Naive thymus-derived CD8-positive, alpha-beta T cell (primary cell): Measurements from ENCODE around the gene ABLIM2. TPM values are rescaled to one million over a fixed set of nuclear protein-coding genes. Genes with fewer than 3 reads are reported as not detected.

Experiments used
- ATAC-seq, 2 donors: fragments of 150-1000 bp; cut with Tn5 transposase in 1 of 2; sonication (Bioruptor Pico), chemical (Tn5 transposase) in 1 of 2; 1 replicate in 1 of 2; 2 replicates in 1 of 2; pipeline ENCODE4 v1.10.0; 2021; ENCODE audit warnings: mild to moderate bottlenecking in 2 of 2, moderate library complexity in 2 of 2
- POLR2A ChIA-PET: fragments of 350-600 bp; sonication (Branson Sonifier 250); formaldehyde crosslinking; loops from one replicate; lab custom pipeline; 2021; ENCODE audit warnings: antibody characterized with exemption; lab: Charles Lee
- DNase-seq, 10 donors: peaks; one replicate each; pipeline versions ENCODE4 v3.0.0 to v3.0.0-alpha.2; 2020 to 2022
- H3K27ac Mint-ChIP-seq, 10 donors: one replicate each; pipeline ENCODE4 v1.8.0; 2020 to 2022; ENCODE audit warnings: mild to moderate bottlenecking in 10 of 10, mixed read lengths in 10 of 10, moderate library complexity in 4 of 10, inconsistent platforms in 1 of 10
- H3K27me3 Mint-ChIP-seq, 5 donors: one replicate each; pipeline ENCODE4 v1.8.0; 2021 to 2022; ENCODE audit warnings: mixed read lengths in 5 of 5
- H3K36me3 Mint-ChIP-seq, 3 donors: one replicate each; pipeline ENCODE4 v1.8.0; 2020 to 2022; ENCODE audit warnings: mixed read lengths in 3 of 3, mild to moderate bottlenecking in 2 of 3, inconsistent platforms in 1 of 3
- H3K4me1 Mint-ChIP-seq, 4 donors: one replicate each; pipeline ENCODE4 v1.8.0; 2021 to 2022; ENCODE audit warnings: mixed read lengths in 4 of 4
- H3K4me3 Mint-ChIP-seq, 10 donors: one replicate each; pipeline ENCODE4 v1.8.0; 2020 to 2022; ENCODE audit warnings: mild to moderate bottlenecking in 10 of 10, mixed read lengths in 10 of 10, moderate library complexity in 6 of 10, inconsistent platforms in 1 of 10
- H3K9me3 Mint-ChIP-seq, 9 donors: one replicate each; pipeline ENCODE4 v1.8.0; 2020 to 2022; ENCODE audit warnings: mixed read lengths in 9 of 9, mild to moderate bottlenecking in 3 of 9, inconsistent platforms in 1 of 9, moderate library complexity in 1 of 9
- polyA plus RNA-seq, 3 donors: library from polyadenylated mRNA; unstranded; fragments of 300-500 nt; fragmentation: Illumina TruSeq; gene quantifications; one replicate each; pipeline ENCODE4 v1.2.3, GENCODE V29; 2021
- total RNA-seq, 8 experiments: library from RNA in 2 of 8; stranded (reverse) in 2 of 8; gene quantifications; one replicate each; pipeline ENCODE4 v1.2.3 and lab custom pipeline; 2021 to 2026

The ABLIM2 gene
- total and polyA plus RNA-seq, 5 experiments from 2014 or later, result 0.47 to 4.9 (median 2.4) TPM

DNA sequence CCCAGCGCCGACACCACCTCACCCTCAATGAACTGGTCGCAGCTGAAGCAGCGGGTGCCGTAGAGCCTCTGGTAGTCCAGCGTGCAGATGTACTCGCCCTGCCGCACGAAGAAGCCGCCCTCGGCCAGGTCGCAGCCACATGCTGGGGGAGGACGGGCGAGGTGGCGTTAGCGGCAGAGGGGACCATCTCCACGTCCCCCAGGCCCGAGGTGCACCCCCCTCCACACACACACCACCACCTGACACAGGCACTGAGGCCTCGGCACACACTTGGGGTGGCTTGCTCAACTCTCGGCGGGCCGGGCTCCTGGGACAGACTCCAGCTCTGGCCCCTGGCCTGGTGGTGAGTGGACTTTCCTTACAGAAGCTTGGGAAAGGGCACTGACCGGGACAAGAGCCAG lies 61.5 kb downstream of the ABLIM2 start:
- Mint-ChIP-seq H3K36me3 (peaks cover 3 to 22% (median 14%) of the 10 kb centered on the region in 3 donors), H3K9me3 (peaks cover 9 to 34% (median 21%) of the 10 kb centered on the region in 9 donors), H3K4me1 (peaks cover 0 to 2% (median 0%) of the 10 kb centered on the region in 4 donors), H3K4me3 (no peak overlapping the region), H3K27me3 (no peaks in the 10 kb centered on the region), H3K27ac (no peak overlapping the region)
- DNase-seq (no peak), ATAC-seq (no peak)
- POLR2A ChIA-PET, result no interaction called here

DNA sequence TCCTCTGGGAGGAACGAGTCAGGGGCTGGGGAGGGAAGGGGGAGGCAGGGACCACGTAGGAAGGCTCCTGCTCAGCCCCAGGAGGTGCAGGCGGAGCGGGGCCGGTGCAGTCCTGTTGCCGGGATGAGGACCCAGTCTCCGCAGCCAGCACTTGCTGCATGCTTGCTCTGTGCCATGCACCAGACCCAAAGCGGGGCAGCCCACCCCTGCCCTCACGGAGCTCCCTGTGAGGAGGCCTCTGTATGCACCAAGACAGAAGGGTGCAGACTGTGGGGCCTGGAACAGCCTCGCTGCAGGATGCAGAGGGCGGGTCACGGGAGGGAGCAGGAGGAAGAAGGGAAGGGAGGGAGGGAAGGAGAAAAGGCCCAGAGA lies 61.9 kb downstream of the ABLIM2 start:
- no peak overlapping the region for H3K4me3 Mint-ChIP-seq
- DNase-seq (no peak), ATAC-seq (no peak)
- H3K36me3 Mint-ChIP-seq, result peaks cover 3 to 22% (median 14%) of the 10 kb centered on the region in 3 donors
- H3K27me3 Mint-ChIP-seq, result no peaks in the 10 kb centered on the region
- H3K4me1 Mint-ChIP-seq, result peaks cover 0 to 2% (median 0%) of the 10 kb centered on the region in 4 donors
- POLR2A ChIA-PET, result no interaction called here
- no peak overlapping the region for H3K27ac Mint-ChIP-seq
- H3K9me3 Mint-ChIP-seq, result peaks cover 9 to 34% (median 21%) of the 10 kb centered on the region in 9 donors

DNA sequence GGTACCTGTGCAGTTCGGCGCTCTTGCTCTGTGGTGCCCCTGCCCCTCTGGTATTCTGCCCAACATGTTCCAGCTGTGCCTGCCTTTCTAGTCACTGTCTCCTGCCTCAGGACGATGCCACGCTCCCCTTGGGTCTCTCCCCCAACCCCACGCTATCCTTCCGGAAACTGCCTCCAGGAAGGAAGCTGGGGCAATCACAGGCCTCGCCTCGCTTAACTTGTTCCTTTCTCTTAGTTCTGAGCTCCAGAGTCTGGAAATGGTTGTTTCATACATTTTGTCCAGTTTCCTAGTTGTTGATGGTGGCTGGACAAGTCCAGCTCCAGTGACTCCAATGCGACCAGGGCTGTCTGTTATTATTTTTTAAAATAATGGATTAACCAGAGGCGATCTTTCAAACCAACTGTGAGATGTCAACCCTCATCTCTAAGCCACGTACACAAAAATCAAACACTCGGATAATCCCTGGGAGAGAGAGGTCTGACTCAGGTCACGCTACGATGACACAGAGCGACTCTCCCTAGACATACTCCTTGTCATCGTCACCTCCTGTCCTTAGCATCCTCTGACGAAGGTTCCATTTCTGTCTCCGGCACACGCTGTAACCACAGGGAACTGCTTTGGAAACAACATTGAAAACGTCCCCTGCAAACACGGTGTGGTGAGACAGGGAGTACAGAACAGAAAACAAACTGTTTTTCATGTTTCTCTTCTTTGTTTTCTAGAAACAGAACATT lies 62.5 kb downstream of the ABLIM2 start:
- POLR2A ChIA-PET, result no interaction called here
- peaks cover 9 to 34% (median 21%) of the 10 kb centered on the region in 9 donors for H3K9me3 Mint-ChIP-seq
- no peaks in the 10 kb centered on the region for H3K27me3 Mint-ChIP-seq
- DNase-seq (no peak), ATAC-seq (no peak)
- H3K4me1 Mint-ChIP-seq, result peaks cover 0 to 2% (median 0%) of the 10 kb centered on the region in 4 donors
- H3K27ac Mint-ChIP-seq, result no peak overlapping the region
- no peak overlapping the region for H3K4me3 Mint-ChIP-seq
- H3K36me3 Mint-ChIP-seq, result peaks cover 3 to 22% (median 14%) of the 10 kb centered on the region in 3 donors

GRCh38 chr4:8093587-8094274 lies 64.9 kb downstream of the ABLIM2 start:
- Mint-ChIP-seq H3K4me1 (peaks cover 0 to 2% (median 0%) of the 10 kb centered on the region in 4 donors), H3K36me3 (peaks cover 3 to 22% (median 14%) of the 10 kb centered on the region in 3 donors), H3K27ac (no peak overlapping the region), H3K4me3 (no peak overlapping the region), H3K9me3 (peaks cover 9 to 34% (median 21%) of the 10 kb centered on the region in 9 donors), H3K27me3 (no peaks in the 10 kb centered on the region)
- no peak for DNase-seq
- POLR2A ChIA-PET, result no interaction called here
- no peak for ATAC-seq

DNA sequence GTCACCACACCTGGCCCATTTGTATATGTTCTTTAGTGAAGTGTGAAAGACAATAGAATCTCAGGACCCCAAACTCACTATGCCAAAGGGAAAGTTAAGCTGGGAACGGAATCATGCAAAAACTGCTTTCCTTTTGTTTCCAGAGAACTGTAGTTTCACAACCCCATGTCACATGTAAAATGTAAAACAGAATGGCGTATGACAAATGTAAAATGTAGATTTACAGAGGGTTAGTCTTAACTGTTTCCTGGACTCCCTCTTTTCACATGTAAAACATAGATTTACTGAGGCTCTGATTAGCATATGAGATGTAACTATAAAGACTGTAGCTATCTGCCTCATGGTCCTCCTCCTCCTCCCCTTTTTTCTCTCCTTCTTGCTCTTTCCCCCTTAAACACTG lies 66.3 kb downstream of the ABLIM2 start:
- DNase-seq (no peak), ATAC-seq (no peak)
- Mint-ChIP-seq H3K9me3 (peaks cover 9 to 34% (median 21%) of the 10 kb centered on the region in 9 donors), H3K36me3 (peaks cover 3 to 22% (median 13%) of the 10 kb centered on the region in 3 donors), H3K27me3 (no peaks in the 10 kb centered on the region), H3K4me1 (peaks cover 0 to 2% (median 0%) of the 10 kb centered on the region in 4 donors), H3K27ac (no peak overlapping the region), H3K4me3 (no peak overlapping the region)
- POLR2A ChIA-PET, result no interaction called here

GRCh38 chr4:8090744-8091301 lies 67.8 kb downstream of the ABLIM2 start:
- DNase-seq (peak in 1 of 10 donors; percentile 10), ATAC-seq (no peak)
- POLR2A ChIA-PET, result no interaction called here
- Mint-ChIP-seq H3K27me3 (no peaks in the 10 kb centered on the region), H3K4me1 (peaks cover 0 to 2% (median 0%) of the 10 kb centered on the region in 4 donors), H3K4me3 (no peak overlapping the region), H3K9me3 (peaks cover 7 to 27% (median 19%) of the 10 kb centered on the region in 9 donors), H3K36me3 (peaks cover 0 to 18% (median 13%) of the 10 kb centered on the region in 3 donors), H3K27ac (no peak overlapping the region)

DNA sequence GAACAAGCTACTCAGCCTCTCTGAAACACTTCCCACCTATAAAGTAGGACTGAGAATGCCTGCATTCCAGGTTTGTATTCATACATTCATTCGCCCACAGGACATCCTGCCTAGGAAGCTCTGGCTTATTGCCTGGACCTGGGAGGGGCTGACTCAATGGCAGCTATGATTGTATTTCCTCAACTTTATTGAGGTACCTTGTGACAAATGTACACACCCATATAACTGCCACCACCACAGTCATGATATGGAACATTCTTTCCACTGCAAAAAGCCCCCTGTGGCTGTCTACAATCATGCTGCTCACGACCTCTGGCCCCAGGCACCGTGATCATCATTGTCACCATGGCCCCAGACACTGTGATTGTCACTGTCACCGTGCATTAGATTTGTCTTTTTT lies 68.3 kb downstream of the ABLIM2 start:
- DNase-seq, result peak in 5 of 10 donors; percentile 6 to 75 (median 28)
- H3K4me1 Mint-ChIP-seq, result peaks cover 0 to 2% (median 0%) of the 10 kb centered on the region in 4 donors
- POLR2A ChIA-PET, result no interaction called here
- H3K27ac Mint-ChIP-seq, result peak overlapping the region in 1 of 10 donors; percentile 44
- H3K36me3 Mint-ChIP-seq, result peaks cover 0 to 14% (median 10%) of the 10 kb centered on the region in 3 donors
- no peak overlapping the region for H3K4me3 Mint-ChIP-seq
- H3K27me3 Mint-ChIP-seq, result no peaks in the 10 kb centered on the region
- H3K9me3 Mint-ChIP-seq, result peaks cover 5 to 22% (median 18%) of the 10 kb centered on the region in 9 donors
- ATAC-seq, result peak; percentile 73 to 91

- DNase-seq (peak in 1 of 10 donors; percentile 3), ATAC-seq (peak; percentile 20 to 29)
- peaks cover 0 to 2% (median 0%) of the 10 kb centered on the region in 4 donors for H3K4me1 Mint-ChIP-seq
- POLR2A ChIA-PET, result no interaction called here
- peaks cover 0 to 14% (median 6%) of the 10 kb centered on the region in 3 donors for H3K36me3 Mint-ChIP-seq
- peak overlapping the region in 1 of 10 donors; percentile 44 for H3K27ac Mint-ChIP-seq
- H3K27me3 Mint-ChIP-seq, result no peaks in the 10 kb centered on the region
- no peak overlapping the region for H3K4me3 Mint-ChIP-seq
- H3K9me3 Mint-ChIP-seq, result peaks cover 5 to 18% (median 16%) of the 10 kb centered on the region in 9 donors
Measured at GRCh38 chr4:8089862-8090261, 68.8 kb downstream of the ABLIM2 start.

GRCh38 chr4:8088966-8089491 lies 69.6 kb downstream of the ABLIM2 start:
- ATAC-seq, result no peak
- H3K4me3 Mint-ChIP-seq, result no peak overlapping the region
- H3K4me1 Mint-ChIP-seq, result peaks cover 0 to 2% (median 0%) of the 10 kb centered on the region in 4 donors
- H3K9me3 Mint-ChIP-seq, result peaks cover 5 to 10% (median 9%) of the 10 kb centered on the region in 9 donors
- no peaks in the 10 kb centered on the region for H3K27me3 Mint-ChIP-seq
- no peak for DNase-seq
- H3K36me3 Mint-ChIP-seq, result peaks cover 0 to 9% (median 6%) of the 10 kb centered on the region in 3 donors
- POLR2A ChIA-PET, result no interaction called here
- H3K27ac Mint-ChIP-seq, result no peak overlapping the region

GRCh38 chr4:8087921-8088495 lies 70.6 kb downstream of the ABLIM2 start:
- Mint-ChIP-seq H3K27ac (no peak overlapping the region), H3K4me1 (peaks cover 0 to 2% (median under 1%) of the 10 kb centered on the region in 4 donors), H3K4me3 (no peak overlapping the region), H3K27me3 (no peaks in the 10 kb centered on the region), H3K9me3 (peaks cover 0 to 2% (median 0%) of the 10 kb centered on the region in 9 donors), H3K36me3 (no peaks in the 10 kb centered on the region)
- ATAC-seq (no peak), DNase-seq (no peak)
- POLR2A ChIA-PET, result no interaction called here

- Mint-ChIP-seq H3K4me3 (no peak overlapping the region), H3K36me3 (no peaks in the 10 kb centered on the region), H3K9me3 (no peaks in the 10 kb centered on the region), H3K27ac (no peak overlapping the region), H3K4me1 (peaks cover 0 to 2% (median 0%) of the 10 kb centered on the region in 4 donors), H3K27me3 (no peaks in the 10 kb centered on the region)
- DNase-seq (no peak), ATAC-seq (no peak)
- POLR2A ChIA-PET, result no interaction called here
Measured at GRCh38 chr4:8086783-8087445, 71.7 kb downstream of the ABLIM2 start.
